Measurements from ENCODE around the gene SFXN4.

- TF ChIP-seq CTCF (conservative IDR thresholded peaks at IDR 0.05; ENCODE audit: low read length) (peak; percentile 83), EZH2phosphoT487 (IDR thresholded peaks at IDR 0.05; ENCODE audit: borderline replicate concordance) (no peak)
Observed at GRCh38 chr10:119209035-119209735, 43.7 kb upstream of the SFXN4 start.

Data from Loucy (cell line).